Neural progenitor cell (in vitro differentiated cells): ENCODE measurements around the gene SLX4IP. TPM values are rescaled to one million over a fixed set of nuclear protein-coding genes. Genes with fewer than 3 reads are reported as not detected.

ENCODE experiments used
- DNase-seq: peaks from one replicate; pipeline ENCODE4 v3.0.0-alpha.2; 2016; ENCODE audit warnings: low spot score
- H2AFZ ChIP-seq: fragments of 200-600 bp; sonication (generic); replicated peaks from 2 replicates; pipeline ENCODE4 v1.6.1; 2016; ENCODE audit warnings: antibody characterized with exemption
- H3F3A ChIP-seq: fragments of 200-600 bp; sonication (generic); 2 replicates; pipeline ENCODE4 v1.6.1; 2016; ENCODE audit warnings: antibody characterized with exemption, low read depth
- H3K27ac ChIP-seq: fragments of 200-600 bp; sonication (generic); 2 replicates; pipeline ENCODE4 v1.5.1; 2016; ENCODE audit warnings: mild to moderate bottlenecking
- H3K27me3 ChIP-seq: fragments of 200-600 bp; sonication (generic); 2 replicates; pipeline ENCODE4 v1.6.1; 2016; ENCODE audit warnings: mild to moderate bottlenecking, moderate library complexity
- H3K36me3 ChIP-seq: fragments of 200-600 bp; sonication (generic); 2 replicates; pipeline ENCODE4 v1.5.1; 2016
- H3K4me1 ChIP-seq: fragments of 200-600 bp; sonication (generic); 2 replicates; pipeline ENCODE4 v1.6.1; 2016; ENCODE audit warnings: mixed run types
- H3K4me2 ChIP-seq: fragments of 200-600 bp; sonication (generic); 2 replicates; pipeline ENCODE4 v1.6.1; 2016
- H3K4me3 ChIP-seq: fragments of 200-600 bp; sonication (generic); 2 replicates; pipeline ENCODE4 v1.5.1; 2016
- H3K79me2 ChIP-seq: fragments of 200-600 bp; sonication (generic); 2 replicates; pipeline ENCODE4 v1.6.1; 2016; ENCODE audit warnings: low read depth
- H3K9ac ChIP-seq: fragments of 200-600 bp; sonication (generic); 2 replicates; pipeline ENCODE4 v1.6.1; 2016
- H3K9me3 ChIP-seq: fragments of 200-600 bp; sonication (generic); 2 replicates; pipeline ENCODE4 v1.5.1; 2016; ENCODE audit warnings: low read depth
- H4K20me1 ChIP-seq: fragments of 200-600 bp; sonication (generic); 2 replicates; pipeline ENCODE4 v1.6.1; 2016; ENCODE audit warnings: low read depth
- H3K27ac Mint-ChIP-seq: 3 replicates; pipeline ENCODE4 v1.8.0; 2021; ENCODE audit warnings: mixed read lengths
- H3K27me3 Mint-ChIP-seq: 2 replicates; pipeline ENCODE4 v1.8.0; 2022; ENCODE audit warnings: low read depth, mild to moderate bottlenecking, inconsistent platforms, moderate library complexity, mixed read lengths; ENCODE audit not compliant: insufficient read depth
- H3K36me3 Mint-ChIP-seq: 3 replicates; pipeline ENCODE4 v1.8.0; 2021; ENCODE audit warnings: mixed read lengths
- H3K4me1 Mint-ChIP-seq: 3 replicates; pipeline ENCODE4 v1.8.0; 2021; ENCODE audit warnings: mixed read lengths
- H3K4me3 Mint-ChIP-seq: 3 replicates; pipeline ENCODE4 v1.8.0; 2021; ENCODE audit warnings: mild to moderate bottlenecking, moderate library complexity, mixed read lengths
- H3K9me3 Mint-ChIP-seq: 3 replicates; pipeline ENCODE4 v1.8.0; 2020; ENCODE audit warnings: mixed read lengths
- EZH2 ChIP-seq: fragments of 200-600 bp; sonication (generic); IDR thresholded peaks from 2 replicates; pipeline ENCODE4 v1.6.1; 2017; ENCODE audit warnings: antibody characterized with exemption, mild to moderate bottlenecking, moderate library complexity
- EZH2phosphoT487 ChIP-seq: fragments of 200-600 bp; sonication (generic); IDR thresholded peaks from 2 replicates; pipeline ENCODE4 v1.6.1; 2017; ENCODE audit warnings: antibody characterized with exemption
- total RNA-seq: library from RNA; depleted of rRNA; stranded (reverse); fragments of >200 nt; gene quantifications from 2 replicates; pipeline ENCODE4 v1.2.3, GENCODE V29; 2015; ENCODE audit warnings: low replicate concordance
- TF ChIP-seq, protein P1 (sequence below): fragments of 200-600 bp; sonication (generic); IDR thresholded peaks from 2 replicates; pipeline ENCODE4 v1.5.1; 2017; ENCODE audit warnings: antibody characterized with exemption, mild to moderate bottlenecking

SLX4IP gene
- total RNA-seq, 1 donor from 2014 or later: 9.5 TPM

DNA sequence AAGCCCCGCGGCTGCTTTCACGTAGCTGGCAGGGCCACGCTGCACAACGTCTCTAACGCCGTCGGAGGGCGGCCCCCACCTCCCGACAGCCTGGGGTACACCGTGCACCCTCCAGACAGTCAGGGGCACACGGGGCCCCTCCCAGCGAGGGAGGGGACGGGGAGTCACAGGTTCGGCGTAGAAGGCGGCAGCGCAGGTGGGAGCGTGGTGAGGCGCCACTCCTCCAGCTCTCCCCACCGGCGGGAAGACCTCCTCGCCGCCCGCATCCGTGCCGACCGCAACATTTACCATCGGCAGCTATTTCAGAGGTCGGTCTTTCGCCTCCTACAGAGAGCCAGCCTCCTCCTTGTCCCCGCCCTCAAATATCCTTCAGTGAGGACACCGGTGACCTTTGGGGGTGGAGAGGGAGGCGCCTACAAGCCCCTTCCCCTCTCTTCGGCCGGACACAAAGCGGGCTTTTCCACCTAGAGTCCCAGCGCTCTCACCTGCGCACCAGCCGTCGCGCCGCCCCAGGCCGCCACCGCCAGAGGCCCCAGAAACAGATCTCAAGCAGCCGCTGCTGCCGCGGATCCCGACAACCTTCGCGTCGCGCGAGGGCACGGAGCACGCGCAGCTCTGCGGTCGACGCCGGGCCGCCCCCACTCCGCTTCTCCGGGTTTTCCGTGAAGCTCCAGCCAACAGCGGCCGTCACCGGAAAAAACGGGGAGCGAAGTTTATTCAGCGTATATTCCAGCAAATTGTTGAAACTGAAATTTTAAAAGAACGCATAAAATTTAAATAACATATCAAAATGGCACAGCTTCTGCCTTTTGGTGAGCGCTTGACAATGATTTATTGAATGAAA, 1.3 kb upstream of the SLX4IP start, which contains the start of gene MKKS:
TSS of gene MKKS (minus strand) at position 600 of the 844 bp plus-strand sequence. CDS start 20,708 bp downstream, outside the sequence.
- peaks cover 32% of the 10 kb centered on the region for H3K4me1 ChIP-seq
- peaks cover 9% of the 10 kb centered on the region for H3F3A ChIP-seq
- peaks cover 2% of the 10 kb centered on the region for H3K27me3 Mint-ChIP-seq
- H3K4me1 Mint-ChIP-seq: peaks cover 32% of the 10 kb centered on the region
- H3K27me3 ChIP-seq: no peaks in the 10 kb centered on the region
- peaks cover 79% of the 10 kb centered on the region for H3K79me2 ChIP-seq
- DNase-seq: peak; percentile 95
- peak within 1 kb of the TSS; percentile 69 for H3K4me3 ChIP-seq
- H3K36me3 Mint-ChIP-seq: peaks cover 18% of the 10 kb centered on the region
- H3K4me3 Mint-ChIP-seq: peak within 1 kb of the TSS; percentile 94
- peak within 1 kb of the TSS; percentile 99 for H2AFZ ChIP-seq
- H3K27ac Mint-ChIP-seq: peak within 1 kb of the TSS; percentile 29
- H3K27ac ChIP-seq: peak within 1 kb of the TSS; percentile 75
- peaks cover 14% of the 10 kb centered on the region for H4K20me1 ChIP-seq
- H3K4me2 ChIP-seq: peak within 1 kb of the TSS; percentile 80
- H3K9me3 ChIP-seq: no peaks in the 10 kb centered on the region
- H3K9ac ChIP-seq: peak within 1 kb of the TSS; percentile 49
- TF ChIP-seq EZH2phosphoT487: no peak
- TF ChIP-seq, protein P1, sequence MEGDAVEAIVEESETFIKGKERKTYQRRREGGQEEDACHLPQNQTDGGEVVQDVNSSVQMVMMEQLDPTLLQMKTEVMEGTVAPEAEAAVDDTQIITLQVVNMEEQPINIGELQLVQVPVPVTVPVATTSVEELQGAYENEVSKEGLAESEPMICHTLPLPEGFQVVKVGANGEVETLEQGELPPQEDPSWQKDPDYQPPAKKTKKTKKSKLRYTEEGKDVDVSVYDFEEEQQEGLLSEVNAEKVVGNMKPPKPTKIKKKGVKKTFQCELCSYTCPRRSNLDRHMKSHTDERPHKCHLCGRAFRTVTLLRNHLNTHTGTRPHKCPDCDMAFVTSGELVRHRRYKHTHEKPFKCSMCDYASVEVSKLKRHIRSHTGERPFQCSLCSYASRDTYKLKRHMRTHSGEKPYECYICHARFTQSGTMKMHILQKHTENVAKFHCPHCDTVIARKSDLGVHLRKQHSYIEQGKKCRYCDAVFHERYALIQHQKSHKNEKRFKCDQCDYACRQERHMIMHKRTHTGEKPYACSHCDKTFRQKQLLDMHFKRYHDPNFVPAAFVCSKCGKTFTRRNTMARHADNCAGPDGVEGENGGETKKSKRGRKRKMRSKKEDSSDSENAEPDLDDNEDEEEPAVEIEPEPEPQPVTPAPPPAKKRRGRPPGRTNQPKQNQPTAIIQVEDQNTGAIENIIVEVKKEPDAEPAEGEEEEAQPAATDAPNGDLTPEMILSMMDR: peak; percentile 9
- TF ChIP-seq EZH2: peak; percentile 63
- H3K36me3 ChIP-seq: no peaks in the 10 kb centered on the region
- H3K9me3 Mint-ChIP-seq: peaks cover 2% of the 10 kb centered on the region

DNA sequence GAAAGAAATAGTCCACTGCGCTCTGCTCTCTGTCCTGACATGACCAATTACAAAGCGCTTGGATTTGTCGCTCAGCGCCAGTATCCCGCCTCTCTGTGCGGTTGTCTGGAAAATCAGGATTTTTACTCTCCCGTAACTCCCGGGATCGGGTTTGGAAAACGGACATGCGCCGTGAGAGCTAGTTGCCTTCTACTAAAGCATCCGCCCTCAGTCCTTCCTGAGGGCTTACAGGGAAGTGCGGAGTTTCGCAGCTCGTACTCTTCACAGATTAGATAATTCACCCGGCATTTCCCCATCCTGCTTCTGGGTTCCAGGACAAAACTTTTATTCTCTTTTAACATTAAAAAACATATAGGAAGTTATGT, 656 bp upstream of the SLX4IP start:
- Histone ChIP-seq H3K9me3 (no peaks in the 10 kb centered on the region), H3K9ac (peak overlapping the region; percentile 18), H3F3A (peaks cover 3% of the 10 kb centered on the region), H3K4me1 (peaks cover 29% of the 10 kb centered on the region), H3K27me3 (no peaks in the 10 kb centered on the region), H4K20me1 (peaks cover 8% of the 10 kb centered on the region), H2AFZ (peak overlapping the region; percentile 99), H3K27ac (peak overlapping the region; percentile 75), H3K4me3 (peak overlapping the region; percentile 69), H3K79me2 (peaks cover 79% of the 10 kb centered on the region), H3K4me2 (peak overlapping the region; percentile 80), H3K36me3 (no peaks in the 10 kb centered on the region)
- peaks cover 17% of the 10 kb centered on the region for H3K36me3 Mint-ChIP-seq
- H3K27ac Mint-ChIP-seq: peak overlapping the region; percentile 29
- peaks cover 2% of the 10 kb centered on the region for H3K9me3 Mint-ChIP-seq
- H3K4me3 Mint-ChIP-seq: peak overlapping the region; percentile 94
- peaks cover 28% of the 10 kb centered on the region for H3K4me1 Mint-ChIP-seq
- peak; percentile 99 for DNase-seq
- TF ChIP-seq EZH2 (no peak), EZH2phosphoT487 (no peak)
- TF ChIP-seq, protein P1: no peak
- peaks cover 2% of the 10 kb centered on the region for H3K27me3 Mint-ChIP-seq

DNA sequence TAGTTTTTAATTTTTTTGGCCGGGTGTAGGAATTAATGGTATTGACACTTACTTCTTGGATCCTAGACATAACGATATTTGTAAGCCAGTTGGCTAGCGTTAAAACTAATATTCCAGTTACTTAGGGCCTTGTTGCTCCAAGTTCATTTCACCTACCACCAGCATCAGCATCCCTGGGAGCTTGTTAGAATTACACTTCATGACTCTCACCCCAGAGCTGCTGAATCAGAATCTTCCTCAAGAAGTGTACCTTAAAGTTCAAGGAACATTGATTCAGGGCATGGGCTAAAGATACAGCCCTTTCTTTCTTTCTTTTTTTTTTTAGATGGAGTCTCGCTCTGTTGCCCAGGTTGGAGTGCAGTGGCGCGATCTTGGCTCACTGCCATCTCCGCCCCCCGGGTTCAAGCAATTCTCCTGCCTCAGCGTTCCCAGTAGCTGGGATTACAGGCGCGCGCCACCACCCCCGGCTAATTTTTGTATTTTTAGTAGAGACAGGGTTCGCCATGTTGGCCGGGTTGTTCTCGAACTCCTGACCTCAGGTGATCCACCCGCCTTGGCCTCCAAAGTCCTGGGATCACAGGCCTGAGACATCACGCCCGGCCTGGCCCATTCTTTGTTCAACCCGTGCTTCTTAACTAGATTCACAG, 1.1 kb downstream of the SLX4IP start:
- Mint-ChIP-seq H3K4me3 (peak overlapping the region; percentile 94), H3K4me1 (peaks cover 24% of the 10 kb centered on the region), H3K27ac (no peak overlapping the region), H3K36me3 (peaks cover 16% of the 10 kb centered on the region), H3K9me3 (peaks cover 2% of the 10 kb centered on the region), H3K27me3 (peaks cover 2% of the 10 kb centered on the region)
- H3K79me2 ChIP-seq: peaks cover 77% of the 10 kb centered on the region
- H3K9me3 ChIP-seq: no peaks in the 10 kb centered on the region
- H3K4me3 ChIP-seq: peak overlapping the region; percentile 69
- H2AFZ ChIP-seq: no peak overlapping the region
- no peaks in the 10 kb centered on the region for H4K20me1 ChIP-seq
- no peak overlapping the region for H3K27ac ChIP-seq
- TF ChIP-seq EZH2phosphoT487 (no peak), EZH2 (no peak)
- TF ChIP-seq, protein P1: no peak
- H3K4me1 ChIP-seq: peaks cover 17% of the 10 kb centered on the region
- peaks cover 3% of the 10 kb centered on the region for H3F3A ChIP-seq
- peak overlapping the region; percentile 80 for H3K4me2 ChIP-seq
- H3K36me3 ChIP-seq: no peaks in the 10 kb centered on the region
- no peak overlapping the region for H3K9ac ChIP-seq
- DNase-seq: no peak
- H3K27me3 ChIP-seq: no peaks in the 10 kb centered on the region
